Epithelial cell of proximal tubule (primary cell): Measurements from ENCODE around the gene ESRRA. TPM values are rescaled to one million over a fixed set of nuclear protein-coding genes. Genes with fewer than 3 reads are reported as not detected.
"Not testable (repeated sequence)": the region's sequence is repeated elsewhere in the genome, so short reads cannot be mapped to it uniquely, and the experiment has no call there.

Experiments used
- DNase-seq: peaks from one replicate; pipeline ENCODE4 v3.0.0-alpha.2; 2011; ENCODE audit warnings: low read depth
- H3K4me3 ChIP-seq: 2 replicates; pipeline ENCODE4 v1.5.1; 2011; ENCODE audit warnings: low read depth, mild to moderate bottlenecking, low read length
- CTCF ChIP-seq: conservative IDR thresholded peaks from 2 replicates; pipeline ENCODE4 v1.5.1; 2012; ENCODE audit warnings: low read depth, mild to moderate bottlenecking, low read length
- total RNA-seq: library from RNA; depleted of rRNA; stranded (reverse); fragments of >200 nt; gene quantifications from 2 replicates; pipeline ENCODE4 v1.2.3, GENCODE V29; 2015

ESRRA gene
- total RNA-seq, 1 donor from 2014 or later: 47.2 TPM

- TF ChIP-seq CTCF: no peak
These were observed 17.6 kb downstream of the ESRRA start for GRCh38 chr11:64322925-64323260.

GRCh38 chr11:64323373-64323772 lies 18.0 kb downstream of the ESRRA start:
- no peak overlapping the region for H3K4me3 ChIP-seq
- DNase-seq: no peak
- TF ChIP-seq CTCF: no peak

More at GRCh38 chr11:64322925-64323260, 17.6 kb downstream of the ESRRA start:
- no peak overlapping the region for H3K4me3 ChIP-seq
- no peak for DNase-seq

- DNase-seq, H3K4me3 ChIP-seq: not testable (repeated sequence)
These were observed 18.7 kb downstream of the ESRRA start for GRCh38 chr11:64323984-64324383.

GRCh38 chr11:64324692-64325469 lies 19.6 kb downstream of the ESRRA start:
- TF ChIP-seq CTCF: no peak
- DNase-seq: no peak
- H3K4me3 ChIP-seq: no peak overlapping the region

GRCh38 chr11:64327375-64327774 lies 22.1 kb downstream of the ESRRA start:
- H3K4me3 ChIP-seq: no peak overlapping the region
- DNase-seq: no peak
- TF ChIP-seq CTCF: no peak

- TF ChIP-seq CTCF: no peak
- H3K4me3 ChIP-seq: no peak overlapping the region
- DNase-seq: no peak
These were observed 22.7 kb downstream of the ESRRA start for GRCh38 chr11:64327993-64328392.

- no peak for TF ChIP-seq CTCF
- no peak for DNase-seq
- no peak overlapping the region for H3K4me3 ChIP-seq
These were observed 25.6 kb downstream of the ESRRA start for GRCh38 chr11:64330888-64331287.
